Nephron progenitor cell (in vitro differentiated cells): ENCODE measurements around the gene SLC25A19.

Experiments used
- DNase-seq: peaks from one replicate; pipeline ENCODE4 v3.0.0; 2021
- H3K27ac Mint-ChIP-seq: 2 replicates; pipeline ENCODE4 v1.8.0; 2021; ENCODE audit warnings: mild to moderate bottlenecking, moderate library complexity, mixed read lengths
- H3K27me3 Mint-ChIP-seq: 2 replicates; pipeline ENCODE4 v1.8.0; 2021; ENCODE audit warnings: mild to moderate bottlenecking, low read depth, mixed read lengths; ENCODE audit not compliant: poor library complexity
- H3K36me3 Mint-ChIP-seq: 2 replicates; pipeline ENCODE4 v1.8.0; 2021; ENCODE audit warnings: low read depth, mixed read lengths
- H3K4me1 Mint-ChIP-seq: 2 replicates; pipeline ENCODE4 v1.8.0; 2021; ENCODE audit warnings: mixed read lengths
- H3K4me3 Mint-ChIP-seq: 2 replicates; pipeline ENCODE4 v1.8.0; 2021; ENCODE audit warnings: mild to moderate bottlenecking, moderate library complexity, mixed read lengths
- H3K9me3 Mint-ChIP-seq: 2 replicates; pipeline ENCODE4 v1.8.0; 2021; ENCODE audit warnings: mild to moderate bottlenecking, moderate library complexity, mixed read lengths
- TF ChIP-seq, protein P1 (sequence below): fragments of 200-600 bp; sonication (generic); IDR thresholded peaks from 2 replicates; pipeline ENCODE4 v1.5.0; 2021; ENCODE audit warnings: antibody characterized with exemption

SLC25A19 gene

DNA sequence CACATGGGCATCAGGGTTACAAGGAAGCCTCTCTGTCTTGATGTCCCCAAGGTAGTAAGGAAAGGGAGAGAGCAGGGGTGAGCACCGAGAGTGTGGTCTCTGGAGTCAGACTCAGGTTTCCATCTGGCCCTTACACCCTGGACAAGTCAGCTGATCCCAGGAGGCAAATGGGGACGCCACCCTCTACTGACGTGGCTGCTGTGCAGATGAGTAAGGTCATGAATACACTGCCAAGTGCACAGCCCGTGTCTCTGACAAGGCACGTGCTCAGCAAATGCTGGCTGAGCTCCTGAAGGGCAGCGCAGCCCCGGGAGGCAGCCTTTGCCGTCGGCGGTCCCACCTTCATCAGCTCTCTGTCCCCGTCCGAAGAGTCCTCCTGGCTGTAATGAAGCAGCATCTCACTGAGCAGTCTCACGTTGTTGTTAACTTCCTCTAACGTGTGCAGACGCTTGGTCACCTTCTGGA is 47.2 kb downstream of the SLC25A19 start:
- Mint-ChIP-seq H3K27ac (no peak overlapping the region), H3K36me3 (peaks cover 40% of the 10 kb centered on the region), H3K4me1 (peaks cover 15% of the 10 kb centered on the region), H3K9me3 (no peaks in the 10 kb centered on the region), H3K4me3 (no peak overlapping the region), H3K27me3 (peaks cover 2% of the 10 kb centered on the region)
- no peak for DNase-seq
- TF ChIP-seq, protein P1, sequence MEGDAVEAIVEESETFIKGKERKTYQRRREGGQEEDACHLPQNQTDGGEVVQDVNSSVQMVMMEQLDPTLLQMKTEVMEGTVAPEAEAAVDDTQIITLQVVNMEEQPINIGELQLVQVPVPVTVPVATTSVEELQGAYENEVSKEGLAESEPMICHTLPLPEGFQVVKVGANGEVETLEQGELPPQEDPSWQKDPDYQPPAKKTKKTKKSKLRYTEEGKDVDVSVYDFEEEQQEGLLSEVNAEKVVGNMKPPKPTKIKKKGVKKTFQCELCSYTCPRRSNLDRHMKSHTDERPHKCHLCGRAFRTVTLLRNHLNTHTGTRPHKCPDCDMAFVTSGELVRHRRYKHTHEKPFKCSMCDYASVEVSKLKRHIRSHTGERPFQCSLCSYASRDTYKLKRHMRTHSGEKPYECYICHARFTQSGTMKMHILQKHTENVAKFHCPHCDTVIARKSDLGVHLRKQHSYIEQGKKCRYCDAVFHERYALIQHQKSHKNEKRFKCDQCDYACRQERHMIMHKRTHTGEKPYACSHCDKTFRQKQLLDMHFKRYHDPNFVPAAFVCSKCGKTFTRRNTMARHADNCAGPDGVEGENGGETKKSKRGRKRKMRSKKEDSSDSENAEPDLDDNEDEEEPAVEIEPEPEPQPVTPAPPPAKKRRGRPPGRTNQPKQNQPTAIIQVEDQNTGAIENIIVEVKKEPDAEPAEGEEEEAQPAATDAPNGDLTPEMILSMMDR, result no peak

DNA sequence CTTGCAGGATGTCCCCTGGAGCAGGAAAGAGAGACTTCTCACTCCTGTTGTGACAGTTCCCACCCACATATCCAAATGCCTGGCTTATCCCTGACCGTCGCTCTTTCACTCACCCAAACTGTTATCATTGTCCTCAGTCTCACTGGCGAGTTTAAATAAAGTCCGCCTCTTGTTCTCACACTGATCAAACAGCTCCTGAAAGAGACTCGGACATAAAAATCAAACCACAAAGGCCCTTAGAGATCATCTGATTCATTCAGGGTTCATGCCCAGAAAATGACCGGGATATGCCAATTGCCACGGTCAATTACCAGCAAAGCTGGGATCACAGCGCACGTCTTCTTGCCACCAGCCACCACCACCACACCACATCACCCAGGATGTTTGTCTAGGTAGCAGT is 47.7 kb downstream of the SLC25A19 start:
- DNase-seq, result no peak
- Mint-ChIP-seq H3K4me1 (peaks cover 15% of the 10 kb centered on the region), H3K9me3 (no peaks in the 10 kb centered on the region), H3K27me3 (peaks cover 2% of the 10 kb centered on the region), H3K27ac (peak overlapping the region; percentile 79), H3K36me3 (peaks cover 37% of the 10 kb centered on the region), H3K4me3 (no peak overlapping the region)
- TF ChIP-seq, protein P1, result no peak

DNA sequence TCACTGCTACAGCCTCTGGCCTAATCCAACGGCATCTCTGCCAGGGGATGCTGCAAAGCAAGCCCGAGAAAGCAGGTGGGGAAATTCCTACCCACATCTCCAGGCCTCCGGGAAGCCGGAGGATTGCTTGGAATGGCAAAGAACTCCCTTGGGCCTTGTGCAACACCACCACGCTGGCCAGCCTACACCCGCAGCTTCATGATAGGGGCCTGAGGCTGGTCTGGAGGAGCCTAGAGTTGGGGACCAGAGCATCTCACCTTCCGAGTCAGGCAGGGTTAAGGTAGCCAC is 48.1 kb downstream of the SLC25A19 start:
- Mint-ChIP-seq H3K4me3 (no peak overlapping the region), H3K27ac (no peak overlapping the region), H3K9me3 (no peaks in the 10 kb centered on the region), H3K4me1 (peaks cover 15% of the 10 kb centered on the region), H3K36me3 (peaks cover 37% of the 10 kb centered on the region), H3K27me3 (peaks cover 2% of the 10 kb centered on the region)
- no peak for DNase-seq
- TF ChIP-seq, protein P1, result no peak

DNA sequence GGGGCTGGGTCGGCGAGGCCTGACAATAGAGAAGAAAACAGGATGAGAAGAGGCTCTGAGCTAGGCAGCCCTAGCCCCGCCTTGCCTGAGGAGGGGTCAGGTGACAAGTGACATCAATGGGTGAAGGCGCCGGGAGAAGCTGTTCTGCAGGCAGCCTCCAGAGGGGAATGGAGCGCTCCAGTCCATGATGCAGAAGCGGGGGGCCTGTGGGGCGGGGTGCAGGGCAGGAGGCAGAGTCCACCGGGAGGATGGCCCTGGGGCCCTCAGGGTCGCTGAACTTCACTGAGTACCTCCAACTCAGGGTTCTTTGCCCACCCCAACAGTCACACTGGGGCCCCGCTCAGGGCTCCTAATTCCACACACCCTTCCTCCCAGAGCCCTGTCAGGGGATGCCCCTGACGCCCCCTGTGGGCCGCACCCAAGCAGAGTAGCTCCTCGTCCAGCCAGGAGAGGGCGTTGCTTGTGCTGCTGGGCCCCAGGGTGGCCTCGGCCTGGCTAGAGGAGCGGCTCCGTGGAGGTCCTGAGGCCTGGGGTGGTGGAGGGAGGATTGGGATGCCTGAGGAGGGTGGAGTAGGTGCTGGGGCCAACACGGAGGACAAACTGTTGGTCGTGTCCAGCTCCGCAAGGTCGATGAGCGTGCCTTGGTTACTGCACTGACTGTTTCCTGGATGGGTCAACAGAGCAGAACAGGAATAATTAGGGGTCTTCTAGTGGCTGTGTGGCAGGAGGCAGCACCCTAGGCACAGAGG is 48.7 kb downstream of the SLC25A19 start:
- Mint-ChIP-seq H3K27ac (no peak overlapping the region), H3K27me3 (peaks cover 2% of the 10 kb centered on the region), H3K36me3 (peaks cover 35% of the 10 kb centered on the region), H3K4me3 (no peak overlapping the region), H3K9me3 (no peaks in the 10 kb centered on the region), H3K4me1 (peaks cover 15% of the 10 kb centered on the region)
- TF ChIP-seq, protein P1, result peak; percentile 53
- DNase-seq, result peak; percentile 57

DNA sequence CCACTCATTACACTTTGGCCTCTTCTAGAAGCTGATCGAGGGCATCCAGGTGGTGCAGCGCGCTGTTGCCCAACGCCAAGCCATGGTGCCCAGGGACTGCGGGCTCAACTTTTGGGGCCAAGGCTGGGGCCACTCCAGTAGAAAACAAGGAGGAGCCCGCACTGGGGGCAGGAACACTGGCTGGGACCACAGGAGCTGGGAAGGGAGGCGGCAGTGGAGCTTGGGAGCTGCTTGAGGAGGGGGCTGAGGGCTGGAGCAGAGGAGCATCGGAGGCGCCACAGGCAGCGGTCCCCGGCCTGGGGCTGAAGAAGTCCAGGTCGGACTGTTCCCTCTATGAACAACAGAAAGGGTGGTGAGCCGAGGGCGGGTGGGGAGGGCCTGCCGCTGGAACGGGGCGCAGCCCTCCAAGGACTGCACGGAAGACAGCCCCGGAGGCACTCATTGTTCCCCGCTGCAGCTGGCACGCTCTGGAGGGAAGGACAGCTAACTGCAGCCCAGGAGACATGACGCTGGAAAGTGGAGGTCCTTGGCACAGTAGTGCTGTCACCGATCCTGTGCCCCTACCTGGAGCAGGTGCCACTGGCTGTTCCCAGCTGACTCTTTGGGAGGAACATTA is 49.3 kb downstream of the SLC25A19 start:
- H3K4me1 Mint-ChIP-seq, result peaks cover 15% of the 10 kb centered on the region
- H3K9me3 Mint-ChIP-seq, result no peaks in the 10 kb centered on the region
- no peak overlapping the region for H3K27ac Mint-ChIP-seq
- H3K27me3 Mint-ChIP-seq, result peaks cover 2% of the 10 kb centered on the region
- peaks cover 40% of the 10 kb centered on the region for H3K36me3 Mint-ChIP-seq
- no peak for DNase-seq
- no peak overlapping the region for H3K4me3 Mint-ChIP-seq
- TF ChIP-seq, protein P1, result no peak

DNA sequence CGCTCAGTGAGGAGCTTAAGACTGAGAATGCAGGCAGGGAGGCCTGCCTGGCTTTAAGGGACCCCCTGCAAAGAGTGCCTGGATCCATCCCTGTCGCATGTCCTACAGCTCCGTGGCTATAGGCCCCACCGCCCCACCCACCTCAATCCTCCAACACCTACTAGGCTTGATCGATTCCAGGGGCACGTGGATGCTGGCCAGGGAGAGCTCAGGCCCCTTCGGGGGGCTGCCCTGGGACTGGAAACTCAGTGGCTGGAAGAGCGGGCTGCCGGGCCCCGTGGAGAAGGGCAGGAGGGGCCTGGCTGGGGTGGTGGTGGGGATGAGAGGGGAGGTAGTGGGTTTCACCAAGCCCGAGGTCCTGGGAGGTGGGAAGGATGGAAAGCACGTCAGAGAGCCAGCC is 50.0 kb downstream of the SLC25A19 start:
- TF ChIP-seq, protein P1, result no peak
- H3K4me1 Mint-ChIP-seq, result peaks cover 15% of the 10 kb centered on the region
- no peaks in the 10 kb centered on the region for H3K9me3 Mint-ChIP-seq
- peaks cover 43% of the 10 kb centered on the region for H3K36me3 Mint-ChIP-seq
- H3K27ac Mint-ChIP-seq, result no peak overlapping the region
- DNase-seq, result no peak
- H3K27me3 Mint-ChIP-seq, result peaks cover 2% of the 10 kb centered on the region
- H3K4me3 Mint-ChIP-seq, result no peak overlapping the region
